ENCODE measurements around the gene PTPRN2. TPM values are rescaled to one million over a fixed set of nuclear protein-coding genes. Genes with fewer than 3 reads are reported as not detected.

Gene PTPRN2
- total RNA-seq, 8 experiments from 2014 or later, result 0.10 to 19.7 (median 10.8) TPM; not detected in 1

- ATAC-seq (replicated peaks in 6 of 8), result no peak
- in situ Hi-C loops (cut with MboI; ENCODE audit: low pct_unique_long_range_greater_than_20kb in 2 of 9, low sequenced_read_pairs in 9 of 9, unreplicated experiment in 9 of 9), result no loop called here
- no peak overlapping the region for H3K4me3 ChIP-seq
- H3K4me1 ChIP-seq (replicated peaks in 1 of 2), result peaks cover 0 to 29% of the 10 kb centered on the region in 2 donors
- 6 to 80% (median 47%) methylated on average over 1 to 3 of the region's 21 CpGs; no CpG with 5 or more reads in 7 of the 10 experiments for WGBS, 10 experiments
- H3K27ac ChIP-seq, result no peak overlapping the region
These were observed 833.8 kb downstream of the PTPRN2 start for GRCh38 chr7:157753713-157754415.

GRCh38 chr7:157752832-157753291, 834.8 kb downstream of the PTPRN2 start:
- Histone ChIP-seq H3K4me1 (replicated peaks in 1 of 2) (peaks cover 0 to 29% of the 10 kb centered on the region in 2 donors), H3K27ac (peak overlapping the region in 1 of 2 donors; percentile 6), H3K4me3 (no peak overlapping the region)
- in situ Hi-C loops (cut with MboI; ENCODE audit: low pct_unique_long_range_greater_than_20kb in 2 of 9, low sequenced_read_pairs in 9 of 9, unreplicated experiment in 9 of 9), result no loop called here
- ATAC-seq (replicated peaks in 6 of 8), result no peak
- WGBS, 10 experiments, result 6 to 100% (median 53%) methylated on average over 1 to 6 of the region's 18 CpGs; no CpG with 5 or more reads in 2 of the 10 experiments

DNA sequence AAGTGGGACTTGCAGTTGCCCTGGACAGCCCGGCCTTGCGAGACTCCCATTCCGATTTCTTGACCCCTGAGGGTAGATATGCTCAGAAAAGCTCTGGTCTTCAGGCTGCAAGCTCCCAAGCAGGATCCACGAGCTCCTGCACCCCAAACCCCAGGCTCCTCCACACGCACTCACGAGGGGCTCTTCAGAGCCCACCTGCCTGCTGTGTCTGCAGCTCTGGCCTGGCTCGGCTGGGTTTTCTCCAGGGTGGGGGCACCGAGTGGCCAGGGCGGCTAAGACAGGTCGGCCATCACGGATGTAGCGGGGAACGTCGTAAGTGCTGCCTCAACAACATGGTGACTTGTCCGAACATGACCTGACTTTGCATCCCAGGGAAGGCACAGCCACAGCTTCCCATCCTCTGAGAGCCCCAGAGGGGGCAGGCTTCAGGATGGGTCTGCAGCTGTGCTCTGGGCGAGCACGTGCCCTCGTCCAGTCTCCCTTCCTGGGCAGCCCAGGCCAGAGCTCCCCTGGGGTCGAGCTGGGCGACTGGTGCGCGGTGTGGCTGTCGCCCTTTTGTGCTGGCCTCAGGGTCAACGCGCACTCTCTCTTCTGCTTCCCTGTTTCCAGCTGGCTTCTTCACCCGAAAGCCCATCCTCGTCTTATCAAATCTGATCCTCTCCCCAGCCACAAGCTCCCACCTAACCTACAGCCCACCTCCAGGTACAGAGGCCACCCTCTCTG, 835.5 kb downstream of the PTPRN2 start:
- 54 to 91% (median 70%) methylated on average over 5 to 9 of the region's 27 CpGs; no CpG with 5 or more reads in 5 of the 10 experiments for WGBS, 10 experiments
- no peak for ATAC-seq (replicated peaks in 6 of 8)
- peak overlapping the region in 1 of 2 donors; percentile 6 for H3K27ac ChIP-seq
- in situ Hi-C loops (cut with MboI; ENCODE audit: low pct_unique_long_range_greater_than_20kb in 2 of 9, low sequenced_read_pairs in 9 of 9, unreplicated experiment in 9 of 9), result no loop called here
- H3K4me3 ChIP-seq, result no peak overlapping the region
- H3K4me1 ChIP-seq (replicated peaks in 1 of 2), result peaks cover 0 to 29% of the 10 kb centered on the region in 2 donors

- in situ Hi-C loops (cut with MboI; ENCODE audit: low pct_unique_long_range_greater_than_20kb in 2 of 9, low sequenced_read_pairs in 9 of 9, unreplicated experiment in 9 of 9), result no loop called here
- no peak overlapping the region for H3K4me3 ChIP-seq
These were observed 836.2 kb downstream of the PTPRN2 start for GRCh38 chr7:157751406-157751805.

DNA sequence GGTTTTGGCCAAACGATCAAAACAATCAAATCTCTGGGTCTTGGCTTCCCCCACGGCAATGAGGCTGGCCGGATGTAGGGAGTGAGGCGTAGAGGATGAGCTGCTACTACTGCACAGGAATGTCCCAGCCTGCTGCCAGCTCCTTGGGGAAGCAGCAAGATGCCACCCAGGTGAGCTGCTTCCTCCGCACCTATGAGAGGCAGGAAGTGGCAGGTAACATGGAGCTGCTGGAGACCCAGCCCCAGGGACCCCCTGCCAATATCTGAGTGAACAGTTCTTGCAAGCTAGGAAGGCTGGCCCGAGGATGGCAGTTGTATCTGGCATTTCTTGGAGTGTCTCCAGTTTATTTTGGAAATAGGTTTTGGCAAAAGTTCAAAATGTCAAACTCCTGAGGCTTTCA, 837.3 kb downstream of the PTPRN2 start:
- in situ Hi-C loops (cut with MboI; ENCODE audit: low pct_unique_long_range_greater_than_20kb in 2 of 9, low sequenced_read_pairs in 9 of 9, unreplicated experiment in 9 of 9), result no loop called here
- Histone ChIP-seq H3K4me1 (replicated peaks in 1 of 2) (peaks cover 0 to 29% of the 10 kb centered on the region in 2 donors), H3K4me3 (no peak overlapping the region), H3K27ac (no peak overlapping the region)
- 6 to 83% (median 57%) methylated on average over 1 to 5 of the region's 6 CpGs; no CpG with 5 or more reads in 3 of the 10 experiments for WGBS, 10 experiments
- ATAC-seq (replicated peaks in 6 of 8), result no peak

More at GRCh38 chr7:157751406-157751805, 836.2 kb downstream of the PTPRN2 start:
- WGBS, 10 experiments, result 30 to 94% (median 56%) methylated on average over 2 to 11 of the region's 22 CpGs; no CpG with 5 or more reads in 2 of the 10 experiments
- peak in 5 of 8 experiments; percentile 18 to 98 (median 97) for ATAC-seq (replicated peaks in 6 of 8)
- Histone ChIP-seq H3K27ac (peak overlapping the region in 1 of 2 donors; percentile 40), H3K4me1 (replicated peaks in 1 of 2) (peaks cover 0 to 29% of the 10 kb centered on the region in 2 donors)

- Histone ChIP-seq H3K27ac (no peak overlapping the region), H3K4me3 (no peak overlapping the region)
- WGBS, 10 experiments, result 20 to 75% (median 40%) methylated on average over 1 to 9 of the region's 25 CpGs; no CpG with 5 or more reads in 5 of the 10 experiments
These were observed 841.6 kb downstream of the PTPRN2 start for GRCh38 chr7:157745721-157746709.

GRCh38 chr7:157744786-157745601, 842.6 kb downstream of the PTPRN2 start:
- Histone ChIP-seq H3K4me1 (replicated peaks in 1 of 2) (no peaks in the 10 kb centered on the region), H3K27ac (no peak overlapping the region), H3K4me3 (no peak overlapping the region)
- 46 to 80% (median 59%) methylated on average over 1 to 7 of the region's 24 CpGs; no CpG with 5 or more reads in 7 of the 10 experiments for WGBS, 10 experiments
- in situ Hi-C loops (cut with MboI; ENCODE audit: low pct_unique_long_range_greater_than_20kb in 2 of 9, low sequenced_read_pairs in 9 of 9, unreplicated experiment in 9 of 9), result no loop called here
- no peak for ATAC-seq (replicated peaks in 6 of 8)

More at GRCh38 chr7:157745721-157746709, 841.6 kb downstream of the PTPRN2 start:
- H3K4me1 ChIP-seq (replicated peaks in 1 of 2), result peaks cover 0 to 8% of the 10 kb centered on the region in 2 donors
- in situ Hi-C loops (cut with MboI; ENCODE audit: low pct_unique_long_range_greater_than_20kb in 2 of 9, low sequenced_read_pairs in 9 of 9, unreplicated experiment in 9 of 9), result no loop called here
- ATAC-seq (replicated peaks in 6 of 8), result no peak

- in situ Hi-C loops (cut with MboI; ENCODE audit: low pct_unique_long_range_greater_than_20kb in 2 of 9, low sequenced_read_pairs in 9 of 9, unreplicated experiment in 9 of 9), result no loop called here
- ATAC-seq (replicated peaks in 6 of 8), result no peak
- WGBS, 10 experiments, result 11 to 88% (median 80%) methylated on average over 1 to 13 of the region's 29 CpGs; no CpG with 5 or more reads in 3 of the 10 experiments
- Histone ChIP-seq H3K4me3 (no peak overlapping the region), H3K27ac (no peak overlapping the region), H3K4me1 (replicated peaks in 1 of 2) (no peaks in the 10 kb centered on the region)
These were observed 843.7 kb downstream of the PTPRN2 start for GRCh38 chr7:157743781-157744525.

- Histone ChIP-seq H3K4me3 (no peak overlapping the region), H3K4me1 (replicated peaks in 1 of 2) (peaks cover 0 to 19% of the 10 kb centered on the region in 2 donors), H3K27ac (no peak overlapping the region)
- WGBS, 10 experiments, result 20 to 80% (median 67%) methylated on average over 1 to 13 of the region's 24 CpGs; no CpG with 5 or more reads in 4 of the 10 experiments
- in situ Hi-C loops (cut with MboI; ENCODE audit: low pct_unique_long_range_greater_than_20kb in 2 of 9, low sequenced_read_pairs in 9 of 9, unreplicated experiment in 9 of 9), result no loop called here
- ATAC-seq (replicated peaks in 6 of 8), result no peak
These were observed 847.3 kb downstream of the PTPRN2 start for GRCh38 chr7:157740251-157740798.

- 10 to 94% (median 63%) methylated on average over 1 to 6 of the region's 6 CpGs; no CpG with 5 or more reads in 5 of the 10 experiments for WGBS, 10 experiments
- Histone ChIP-seq H3K27ac (no peak overlapping the region), H3K4me1 (replicated peaks in 1 of 2) (peaks cover 0 to 19% of the 10 kb centered on the region in 2 donors), H3K4me3 (no peak overlapping the region)
- in situ Hi-C loops (cut with MboI; ENCODE audit: low pct_unique_long_range_greater_than_20kb in 2 of 9, low sequenced_read_pairs in 9 of 9, unreplicated experiment in 9 of 9), result no loop called here
- ATAC-seq (replicated peaks in 6 of 8), result no peak
These were observed 848.0 kb downstream of the PTPRN2 start for GRCh38 chr7:157739650-157740049.

DNA sequence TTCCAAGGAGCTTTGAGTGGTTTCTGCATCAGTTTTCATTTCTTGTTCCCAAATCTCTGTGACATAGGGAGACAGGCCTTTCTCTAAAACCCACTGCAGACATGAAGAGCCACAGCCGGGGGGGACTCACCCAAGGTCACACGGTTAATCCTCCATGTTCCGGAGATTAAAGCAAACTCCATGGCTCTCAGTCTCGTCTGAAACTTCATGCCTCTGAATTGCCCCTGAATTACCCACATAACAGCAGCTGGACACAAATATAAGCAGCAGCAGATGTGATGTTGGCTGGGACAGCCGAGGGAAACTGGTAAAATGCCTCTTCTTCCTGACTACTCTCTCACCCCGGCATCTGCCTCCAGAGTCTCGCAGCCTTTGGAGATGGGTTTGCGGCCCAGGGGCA, 848.6 kb downstream of the PTPRN2 start:
- H3K4me3 ChIP-seq, result no peak overlapping the region
- in situ Hi-C loops (cut with MboI; ENCODE audit: low pct_unique_long_range_greater_than_20kb in 2 of 9, low sequenced_read_pairs in 9 of 9, unreplicated experiment in 9 of 9), result no loop called here
- ATAC-seq (replicated peaks in 6 of 8), result no peak
- no peak overlapping the region for H3K27ac ChIP-seq
- peaks cover 0 to 19% of the 10 kb centered on the region in 2 donors for H3K4me1 ChIP-seq (replicated peaks in 1 of 2)
- WGBS, 10 experiments, result 0 to 86% (median 20%) methylated on average over 1 to 7 of the region's 8 CpGs; no CpG with 5 or more reads in 4 of the 10 experiments
